Left lung (tissue), 10 donors: Measurements from ENCODE around the gene WFS1. TPM values are rescaled to one million over a fixed set of nuclear protein-coding genes. Genes with fewer than 3 reads are reported as not detected.

Experiments used
- ATAC-seq: fragments of 200-7000 bp; cut with Tn5 transposase; one replicate; pipeline ENCODE4 v1.9.1; 2020; ENCODE audit warnings: moderate library complexity
- DNase-seq, 4 donors: peaks; one replicate each; pipeline ENCODE4 v3.0.0-alpha.2; 2013 to 2020
- H3K27ac ChIP-seq, 2 donors: fragments of 200-600 bp; sonication (generic) in 1 of 2; one replicate each; pipeline versions ENCODE4 v1.5.0 to v1.8.0; 2020 to 2021
- H3K27me3 ChIP-seq, 2 donors: fragments of 200-600 bp; sonication (generic) in 1 of 2; one replicate each; pipeline versions ENCODE4 v1.5.0 to v1.8.0; 2020 to 2021
- H3K36me3 ChIP-seq, 2 donors: fragments of 200-600 bp; sonication (generic) in 1 of 2; one replicate each; pipeline versions ENCODE4 v1.5.0 to v1.8.0; 2020 to 2021
- H3K4me1 ChIP-seq, 2 donors: fragments of 200-600 bp; one replicate each; pipeline ENCODE4 v1.8.0; 2021
- H3K4me3 ChIP-seq, 2 donors: fragments of 200-600 bp; sonication (generic) in 1 of 2; one replicate each; pipeline versions ENCODE4 v1.5.0 to v1.8.0; 2020 to 2021; ENCODE audit warnings: mild to moderate bottlenecking in 1 of 2
- H3K9me3 ChIP-seq, 2 donors: fragments of 200-600 bp; sonication (generic) in 1 of 2; one replicate each; pipeline versions ENCODE4 v1.5.0 to v1.8.0; 2020 to 2021
- CTCF ChIP-seq, 2 donors: fragments of 200-600 bp; sonication (generic) in 1 of 2; IDR thresholded peaks; one replicate each; pipeline versions ENCODE4 v1.5.0 to v1.8.0; 2021; ENCODE audit warnings: antibody characterized with exemption in 2 of 2
- intact Hi-C, 2 donors: fragments of 100-400 bp; cut with DNase I; formaldehyde crosslinking; loops; one replicate each; pipeline versions ENCODE4 v1.11.2 to v1.14.2; 2022
- polyA plus RNA-seq, 6 donors: library from polyadenylated mRNA; unstranded; fragments of 120-200 nt; gene quantifications; one replicate each; pipeline ENCODE4 v1.2.1, GENCODE V29; 2013; ENCODE audit not compliant: insufficient read length in 6 of 6
- total RNA-seq, 2 donors: library from RNA; stranded (reverse); fragmentation: NEBNext Ultra II Directional; extraction: Animal tissue kit (Norgen Biotek cat#: 25700); gene quantifications; one replicate each; pipeline ENCODE4 v1.2.1, GENCODE V29; 2021
- donor health status: DM: no; HTN: yes; CAD: no.
- donor health status: DM: no; HTN: no; CAD: no.

WFS1 gene
- total and polyA plus RNA-seq, 8 donors = 33.8 to 103 (median 39.9) TPM

GRCh38 chr4:6307891-6308290 lies 38.2 kb downstream of the WFS1 start:
- intact Hi-C loops = no loop called here
- no peak for ATAC-seq

GRCh38 chr4:6308899-6309643 lies 39.4 kb downstream of the WFS1 start:
- peak overlapping the region in 1 of 2 donors; percentile 50 for H3K27ac ChIP-seq
- no peaks in the 10 kb centered on the region for H3K4me1 ChIP-seq
- ATAC-seq = peak; percentile 73
- peak in 3 of 4 donors; percentile 37 to 80 (median 47) for DNase-seq
- H3K27me3 ChIP-seq = peaks cover 11 to 54% of the 10 kb centered on the region in 2 donors
- intact Hi-C loops = no loop called here
- TF ChIP-seq CTCF (IDR thresholded peaks at IDR 0.05) = no peak
- peak overlapping the region; percentile 29 to 35 for H3K4me3 ChIP-seq
- peaks cover 0 to 2% of the 10 kb centered on the region in 2 donors for H3K9me3 ChIP-seq
- peaks cover 0 to 4% of the 10 kb centered on the region in 2 donors for H3K36me3 ChIP-seq

More at GRCh38 chr4:6307891-6308290, 38.2 kb downstream of the WFS1 start:
- Histone ChIP-seq H3K4me3 (no peak overlapping the region), H3K36me3 (peaks cover 0 to 15% of the 10 kb centered on the region in 2 donors), H3K4me1 (no peaks in the 10 kb centered on the region), H3K9me3 (peaks cover 0 to 2% of the 10 kb centered on the region in 2 donors), H3K27me3 (peaks cover 11 to 54% of the 10 kb centered on the region in 2 donors), H3K27ac (no peak overlapping the region)
- DNase-seq = no peak
- no peak for TF ChIP-seq CTCF (IDR thresholded peaks at IDR 0.05)

GRCh38 chr4:6309777-6310176 lies 40.1 kb downstream of the WFS1 start:
- H3K27me3 ChIP-seq = peaks cover 11 to 54% of the 10 kb centered on the region in 2 donors
- H3K9me3 ChIP-seq = peaks cover 0 to 2% of the 10 kb centered on the region in 2 donors
- no peaks in the 10 kb centered on the region for H3K4me1 ChIP-seq
- H3K36me3 ChIP-seq = no peaks in the 10 kb centered on the region
- no peak for TF ChIP-seq CTCF (IDR thresholded peaks at IDR 0.05)
- no peak overlapping the region for H3K27ac ChIP-seq
- no peak for DNase-seq
- no peak overlapping the region for H3K4me3 ChIP-seq
- no peak for ATAC-seq
- intact Hi-C loops = no loop called here

GRCh38 chr4:6313216-6313615 lies 43.6 kb downstream of the WFS1 start:
- intact Hi-C loops = no loop called here
- H3K27me3 ChIP-seq = peaks cover 11 to 37% of the 10 kb centered on the region in 2 donors
- no peaks in the 10 kb centered on the region for H3K36me3 ChIP-seq
- no peak for ATAC-seq
- H3K27ac ChIP-seq = no peak overlapping the region
- no peak for TF ChIP-seq CTCF (IDR thresholded peaks at IDR 0.05)
- no peak for DNase-seq
- H3K4me3 ChIP-seq = no peak overlapping the region
- H3K4me1 ChIP-seq = no peaks in the 10 kb centered on the region
- H3K9me3 ChIP-seq = peaks cover 0 to 2% of the 10 kb centered on the region in 2 donors

- H3K4me1 ChIP-seq = no peaks in the 10 kb centered on the region
- H3K4me3 ChIP-seq = no peak overlapping the region
- no peaks in the 10 kb centered on the region for H3K36me3 ChIP-seq
- intact Hi-C loops = no loop called here
- peaks cover 0 to 13% of the 10 kb centered on the region in 2 donors for H3K27me3 ChIP-seq
- H3K27ac ChIP-seq = no peak overlapping the region
- TF ChIP-seq CTCF (IDR thresholded peaks at IDR 0.05) = no peak
- ATAC-seq = no peak
- no peak for DNase-seq
- H3K9me3 ChIP-seq = peaks cover 0 to 5% of the 10 kb centered on the region in 2 donors
These were observed 46.9 kb downstream of the WFS1 start for GRCh38 chr4:6316461-6317003.
